Measurements from ENCODE around the gene POU5F1.

- no peak for TF ChIP-seq POLR2AphosphoS5 (IDR thresholded peaks at IDR 0.05; ENCODE audit: low read depth, low read length)
- no peak for TF ChIP-seq TAF1 (IDR thresholded peaks at IDR 0.05; ENCODE audit: borderline replicate concordance, insufficient read depth, low read length)
- TF ChIP-seq REST (IDR thresholded peaks at IDR 0.05; ENCODE audit: insufficient read depth in 1 of 2, low read depth in 2 of 2, low read length in 2 of 2), result no peak
- no peak for TF ChIP-seq SIN3A (IDR thresholded peaks at IDR 0.05; ENCODE audit: borderline replicate concordance, insufficient read depth, low read length)
Observed at GRCh38 chr6:31142361-31142761, 28.1 kb downstream of the POU5F1 start.
